ENCODE results near the gene TCL1A.
"Not testable (repeated sequence)": the region's sequence is repeated elsewhere in the genome, so short reads cannot be mapped to it uniquely, and the experiment has no call there.

Gene TCL1A

DNA sequence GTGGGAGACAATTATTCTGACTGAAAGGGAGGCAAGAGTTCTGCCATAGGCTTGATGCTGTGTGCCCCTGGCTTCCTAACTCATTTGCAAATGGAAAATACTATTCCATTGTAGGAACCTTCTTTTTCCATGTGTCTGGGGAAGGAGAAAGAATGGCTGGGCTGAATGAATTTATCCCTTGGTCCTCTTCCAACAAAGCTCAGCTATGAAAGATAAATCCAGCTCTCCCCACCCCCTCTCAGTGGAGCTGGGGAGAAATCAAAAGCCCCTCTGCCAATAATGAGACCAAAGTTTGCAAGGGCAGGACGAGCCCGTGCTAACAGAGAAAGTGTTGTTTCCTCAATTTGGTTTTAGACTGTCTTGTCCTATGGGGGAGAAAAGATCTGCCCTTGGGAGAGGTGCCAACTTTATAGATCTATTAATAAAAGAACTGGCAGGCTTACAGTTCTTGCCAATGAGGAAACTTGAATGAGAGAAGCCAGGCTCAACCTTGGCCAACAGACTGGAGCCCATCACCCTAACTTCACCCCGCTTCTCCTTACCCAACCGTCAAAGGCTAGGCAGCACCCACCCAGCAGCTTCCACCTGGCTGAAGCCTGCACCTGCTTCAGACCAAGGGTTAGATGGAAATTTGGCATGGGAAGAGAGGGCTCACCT lies 36.6 kb downstream of the TCL1A start:
- no peak for DNase-seq (ENCODE audit: low spot score)

DNA sequence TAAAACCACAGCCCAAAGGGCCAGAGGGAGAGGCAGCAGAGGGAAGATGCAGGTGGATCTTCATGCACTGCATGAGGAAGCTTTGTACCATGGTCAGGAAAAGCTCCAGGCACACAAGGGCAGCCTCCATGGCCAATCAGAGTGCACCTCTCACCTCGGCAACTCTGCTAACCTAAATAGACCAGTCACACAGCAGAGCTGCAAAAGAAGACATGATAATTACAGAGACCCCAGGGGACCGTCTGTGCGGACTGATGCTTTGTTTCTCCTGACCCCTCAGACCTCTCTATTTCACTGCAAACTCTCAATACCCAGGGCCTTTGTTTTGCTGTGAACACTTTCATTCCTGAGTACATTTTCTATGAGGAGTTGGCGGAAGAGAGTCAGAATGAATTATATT lies 38.4 kb downstream of the TCL1A start:
- DNase-seq (ENCODE audit: low spot score): no peak

DNA sequence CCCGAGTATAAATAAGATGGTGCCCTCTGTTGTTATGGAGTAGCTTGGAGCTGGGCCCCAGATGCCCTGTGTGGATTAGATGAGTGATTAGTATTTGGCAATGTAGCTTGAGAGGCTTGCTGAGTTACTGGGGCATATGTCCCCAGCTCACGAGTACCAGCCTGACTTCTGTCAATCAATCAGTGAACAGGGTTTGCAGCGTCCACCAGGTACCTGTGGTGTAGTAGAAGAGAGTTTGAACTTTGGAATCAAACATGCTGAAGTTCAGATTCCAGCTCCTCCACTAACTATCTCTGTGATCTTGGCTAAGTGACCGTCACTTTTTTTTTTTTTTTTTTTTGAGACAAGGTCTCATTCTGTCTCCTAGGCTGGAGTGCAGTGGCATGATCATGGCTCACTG lies 39.3 kb downstream of the TCL1A start:
- DNase-seq (ENCODE audit: low spot score): no peak

DNA sequence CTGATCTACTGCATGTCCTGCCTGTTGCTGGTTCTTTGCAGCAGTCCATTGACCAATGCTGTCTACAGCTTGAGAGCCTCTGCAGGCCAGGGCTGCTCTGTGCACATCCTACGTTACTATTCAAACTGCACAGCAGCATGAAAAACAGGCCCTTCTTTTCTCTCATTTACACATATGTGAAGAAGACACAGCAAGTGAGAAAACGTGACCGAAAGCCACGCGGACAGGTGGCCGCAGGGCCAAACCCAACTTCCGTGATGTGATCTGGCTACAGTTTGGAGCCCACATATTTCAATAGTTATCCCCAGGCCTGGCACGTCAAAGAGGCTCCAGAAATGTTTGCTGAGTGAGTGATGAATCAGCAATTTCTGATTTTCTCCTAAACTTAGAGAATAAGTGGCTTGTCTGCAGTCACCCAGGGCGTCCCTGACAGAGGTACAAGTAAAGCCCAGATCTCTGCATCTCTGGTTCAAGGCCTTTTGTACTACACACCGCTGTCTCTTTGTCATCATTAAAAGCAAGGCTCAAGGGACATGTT lies 45.6 kb downstream of the TCL1A start:
- DNase-seq (ENCODE audit: low spot score): no peak

DNA sequence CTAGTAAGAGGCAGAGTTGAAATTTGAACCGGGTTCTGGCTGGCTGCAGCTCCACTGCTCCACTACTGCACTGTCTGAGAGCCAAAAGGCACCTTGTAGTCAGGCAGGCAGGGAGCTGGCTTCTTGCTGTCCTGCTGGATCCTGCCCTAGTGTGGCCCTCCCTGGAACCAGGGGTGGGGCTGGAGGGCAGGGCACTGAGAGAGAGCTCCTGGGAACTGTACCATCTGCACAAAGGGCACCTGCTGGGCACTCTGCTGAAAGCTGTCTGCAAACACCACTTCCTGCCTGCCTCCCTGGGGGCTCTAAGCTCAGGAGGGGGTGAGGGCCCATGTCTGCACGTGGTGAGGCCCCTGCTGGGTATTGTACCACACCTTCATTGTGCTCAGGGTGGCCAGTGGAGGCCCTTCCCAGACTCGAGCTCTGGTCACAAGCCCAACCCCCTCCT lies 46.7 kb downstream of the TCL1A start:
- DNase-seq (ENCODE audit: low spot score): no peak

DNA sequence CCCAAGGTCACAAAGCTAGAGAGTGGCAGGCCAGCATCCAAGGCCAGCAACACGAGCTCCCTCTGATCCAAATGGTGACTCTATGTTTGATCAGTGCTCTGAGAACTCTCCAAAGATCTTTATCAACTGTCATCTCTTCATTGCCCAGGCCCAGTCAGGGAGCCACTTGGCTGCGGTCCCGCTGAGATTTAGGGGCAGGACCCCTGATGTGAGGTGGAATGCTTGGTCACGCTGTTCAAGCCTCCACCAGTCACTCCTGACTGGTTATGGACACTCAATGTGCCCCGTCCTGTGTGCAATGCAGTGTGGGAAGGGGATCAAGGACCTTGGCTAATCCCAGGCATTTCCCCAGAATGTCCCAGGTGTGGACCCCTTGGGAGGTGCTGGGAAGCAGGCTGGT lies 47.5 kb downstream of the TCL1A start:
- DNase-seq (ENCODE audit: low spot score): no peak

DNA sequence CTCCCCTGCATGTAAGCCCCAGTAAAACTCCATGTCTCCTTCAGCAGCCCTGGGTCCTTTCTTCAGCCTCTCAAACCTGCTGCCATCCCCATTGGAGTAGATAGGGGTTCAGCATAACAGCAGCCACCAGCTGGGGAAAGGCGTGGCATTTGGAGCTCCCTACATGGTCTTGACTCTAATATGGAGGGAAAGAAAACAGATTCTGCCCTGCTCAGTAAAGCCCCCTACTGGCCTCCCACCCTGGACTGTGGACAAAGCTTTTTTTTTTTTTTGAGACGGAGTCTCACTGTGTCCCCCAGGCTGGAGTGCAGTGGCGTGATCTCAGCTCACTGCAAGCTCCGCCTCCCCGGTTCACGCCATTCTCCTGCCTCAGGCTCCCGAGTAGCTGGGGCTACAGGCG lies 48.4 kb downstream of the TCL1A start:
- not testable (repeated sequence) for DNase-seq (ENCODE audit: low spot score)

DNA sequence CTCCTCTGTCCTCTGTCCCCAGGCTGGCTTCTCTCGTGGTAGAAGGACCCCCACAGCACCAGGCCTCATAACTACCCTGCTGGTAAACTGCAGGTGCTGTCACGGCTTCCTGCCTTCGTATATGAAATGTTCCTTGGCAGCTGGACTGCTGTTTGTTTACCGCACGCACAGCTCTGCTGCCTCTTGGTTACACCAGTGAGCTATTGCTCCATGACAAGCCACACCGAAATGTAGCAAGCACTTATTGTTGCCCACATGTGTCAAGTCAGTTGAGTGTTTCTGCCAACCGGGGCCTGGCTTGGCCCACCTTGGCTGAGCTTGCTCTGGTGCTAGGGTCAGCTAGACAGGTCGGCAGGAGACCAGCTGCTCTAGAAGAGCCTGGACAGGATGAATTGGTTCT lies 49.4 kb downstream of the TCL1A start:
- DNase-seq (ENCODE audit: low spot score): no peak

DNA sequence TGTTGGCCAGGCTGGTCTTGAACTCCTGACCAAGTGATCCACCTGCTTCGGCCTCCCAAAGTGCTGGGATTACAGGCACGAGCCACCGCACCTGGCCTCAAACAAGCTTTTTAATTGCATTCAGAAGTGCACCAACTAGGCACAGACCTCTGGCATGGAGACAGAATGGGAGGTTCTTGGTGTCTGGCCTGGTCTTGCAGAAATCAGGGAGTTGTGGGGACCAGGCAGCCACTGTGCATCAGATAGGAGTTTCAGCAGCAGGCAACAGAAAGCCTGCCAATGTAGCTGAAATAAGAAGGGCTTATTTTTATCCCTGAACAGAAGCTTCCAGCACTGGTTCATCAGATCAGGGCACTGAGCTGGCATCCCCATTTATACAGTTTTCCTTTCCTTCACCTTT lies 49.9 kb downstream of the TCL1A start:
- DNase-seq (ENCODE audit: low spot score): no peak

DNA sequence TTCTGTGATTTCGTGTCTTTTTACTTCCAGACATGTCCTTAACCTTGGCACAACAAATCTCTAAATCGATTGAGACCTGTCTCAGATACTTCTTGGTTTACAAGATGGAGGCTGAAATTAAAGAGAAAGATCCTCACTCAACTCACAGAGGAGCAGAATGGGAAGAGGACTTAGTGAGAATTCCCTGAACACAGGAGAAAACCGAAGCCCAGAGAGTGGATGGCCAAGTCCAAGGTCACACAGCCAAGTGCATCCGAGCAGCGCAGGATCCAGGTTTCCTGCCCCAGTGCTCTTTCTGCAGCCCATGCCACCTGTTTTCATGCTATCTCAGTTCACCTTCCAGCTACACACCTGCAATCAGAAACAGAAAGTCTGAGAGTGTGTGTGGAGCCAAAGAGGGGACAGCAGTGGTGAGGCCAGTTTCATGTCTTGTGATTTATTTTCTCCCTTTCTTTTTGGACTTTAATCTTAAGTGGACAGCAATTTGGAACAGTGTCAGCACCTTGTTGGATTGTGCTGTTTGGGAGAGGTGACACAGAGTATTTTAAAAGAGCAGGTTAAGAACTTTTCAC lies 50.6 kb downstream of the TCL1A start:
- DNase-seq (ENCODE audit: low spot score): no peak

DNA sequence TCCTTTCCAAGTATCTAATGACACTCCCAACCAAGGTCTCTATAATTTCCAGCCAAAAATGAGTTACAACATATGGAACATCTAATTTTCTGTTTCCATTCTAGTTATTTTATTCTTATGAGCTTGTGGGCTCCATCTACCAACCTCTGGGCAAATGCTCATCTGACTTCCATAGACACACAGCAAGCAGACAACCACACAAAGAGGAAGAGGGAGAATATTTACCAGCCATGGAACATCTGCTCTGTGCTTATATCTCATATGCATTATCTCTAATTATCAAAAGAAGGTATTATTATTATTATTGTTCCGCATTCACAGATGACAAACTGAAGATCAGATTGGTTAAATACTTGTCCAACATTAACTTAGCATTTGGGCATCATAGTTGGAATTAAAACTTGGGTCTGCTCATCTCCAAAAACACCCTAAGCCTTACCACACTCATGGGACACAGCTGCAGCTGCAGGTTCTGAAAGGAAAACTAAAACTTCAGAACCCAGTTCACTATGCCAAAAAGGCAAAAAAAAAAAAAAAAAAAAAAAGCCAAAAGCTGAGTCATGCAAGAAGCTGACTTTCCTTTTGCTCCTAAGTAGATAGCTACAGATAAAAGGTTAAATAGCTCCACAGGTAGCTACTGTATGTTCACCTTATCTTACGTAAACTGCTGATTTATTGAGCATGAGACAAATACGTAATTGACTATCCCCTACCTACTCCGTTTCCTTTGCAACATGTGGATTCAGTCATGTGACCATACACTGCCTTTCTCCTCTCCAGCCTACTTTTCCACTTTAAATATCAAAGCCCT lies 51.3 kb downstream of the TCL1A start:
- no peak for DNase-seq (ENCODE audit: low spot score)

DNA sequence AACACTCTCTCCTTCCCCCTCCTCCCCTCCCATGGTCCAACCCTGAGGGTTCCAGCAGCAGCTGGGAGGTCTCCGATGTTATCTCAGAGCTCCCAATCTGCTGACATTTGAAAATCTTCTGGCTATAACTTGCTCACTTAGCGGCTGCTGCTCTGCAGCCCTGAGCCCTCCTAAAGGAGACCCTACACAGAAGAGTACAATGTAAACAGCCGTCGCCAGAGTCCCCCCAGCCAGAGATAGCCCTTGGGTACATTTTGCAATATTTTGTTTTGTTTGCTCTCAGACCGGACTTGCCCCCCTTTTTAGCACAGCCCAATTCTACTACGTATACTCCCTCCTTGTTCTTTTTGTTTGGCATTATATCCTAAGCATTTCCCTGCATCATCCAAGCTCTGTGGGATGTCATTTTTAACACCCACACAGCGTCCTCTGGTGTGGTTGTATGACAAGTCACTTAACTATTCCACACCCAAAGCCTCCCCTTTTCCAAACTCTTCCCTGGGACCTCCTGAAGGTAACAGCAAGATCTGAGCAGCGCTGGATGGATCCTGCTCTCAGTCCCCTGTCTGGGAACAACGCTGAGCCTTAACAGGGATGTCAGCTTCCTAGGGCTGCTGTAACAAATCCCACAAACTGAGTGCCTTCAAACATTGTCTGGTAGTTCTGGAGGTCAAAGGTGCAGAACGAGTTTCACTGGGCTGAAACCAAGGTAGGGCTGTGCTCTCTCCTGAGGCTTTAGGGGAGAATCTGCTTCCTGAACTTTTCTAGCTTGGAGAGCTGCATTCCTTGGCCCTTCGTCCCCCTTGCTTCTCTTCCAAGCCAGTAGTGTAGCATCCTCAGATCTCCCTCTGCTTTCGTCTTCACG lies 53.0 kb downstream of the TCL1A start:
- DNase-seq (ENCODE audit: low spot score): no peak

DNA sequence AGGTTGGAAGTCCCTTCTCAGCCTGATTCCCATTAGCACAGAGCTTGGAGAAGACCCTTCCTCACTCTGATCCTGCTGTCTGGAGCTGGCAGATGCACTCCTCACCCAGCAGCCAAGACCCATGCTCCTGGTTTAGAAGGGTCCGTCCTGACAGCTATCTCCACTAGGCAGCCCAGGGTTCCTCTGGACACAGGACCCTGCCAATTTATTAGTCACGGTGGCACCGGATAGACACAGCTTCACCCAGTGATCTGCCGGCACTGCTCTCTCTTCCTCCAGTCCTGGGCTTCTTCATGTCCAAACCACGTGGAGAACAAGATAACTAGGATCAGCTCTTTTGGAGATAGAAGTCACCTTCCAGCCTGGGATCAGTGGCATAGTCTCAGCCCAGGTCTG lies 53.9 kb downstream of the TCL1A start:
- no peak for DNase-seq (ENCODE audit: low spot score)
